Skeletal muscle tissue (tissue), 4 donors: Measurements from ENCODE around the gene IFNA13. TPM values are rescaled to one million over a fixed set of nuclear protein-coding genes. Genes with fewer than 3 reads are reported as not detected.

Experiments
- H3K27ac ChIP-seq: one replicate; pipeline ENCODE4 v1.7.0; 2013; ENCODE audit warnings: mild to moderate bottlenecking, low read depth, low read length, inconsistent platforms
- H3K27me3 ChIP-seq, 3 donors: one replicate each; pipeline ENCODE4 v1.7.0; 2013; ENCODE audit warnings: low read length in 3 of 3; ENCODE audit not compliant: control insufficient read depth in 3 of 3, insufficient read depth in 3 of 3
- H3K36me3 ChIP-seq, 3 donors: one replicate each; pipeline ENCODE4 v1.7.0; 2013; ENCODE audit warnings: low read length in 3 of 3; ENCODE audit not compliant: control insufficient read depth in 3 of 3, insufficient read depth in 3 of 3
- H3K4me1 ChIP-seq, 3 donors: one replicate each; pipeline ENCODE4 v1.7.0; 2013; ENCODE audit warnings: low read length in 3 of 3, mild to moderate bottlenecking in 3 of 3; ENCODE audit not compliant: control insufficient read depth in 3 of 3, insufficient read depth in 3 of 3
- H3K4me3 ChIP-seq, 3 donors: one replicate each; pipeline ENCODE4 v1.7.0; 2013; ENCODE audit warnings: low read length in 3 of 3
- H3K9ac ChIP-seq, 3 donors: one replicate each; pipeline ENCODE4 v1.7.0; 2013; ENCODE audit warnings: low read length in 3 of 3, mild to moderate bottlenecking in 3 of 3, moderate library complexity in 2 of 3, low read depth in 1 of 3
- H3K9me3 ChIP-seq, 3 donors: one replicate each; pipeline ENCODE4 v1.7.0; 2013; ENCODE audit warnings: low read length in 3 of 3; ENCODE audit not compliant: control insufficient read depth in 3 of 3
- total RNA-seq: library from RNA; depleted of rRNA; stranded (reverse); fragments of >200 nt; gene quantifications from one replicate; pipeline ENCODE4 v1.2.3, GENCODE V29; 2014
- donor health status: Osteomylitis.

Gene IFNA13
- total RNA-seq, 1 donor from 2014 or later = 0.52 TPM

DNA sequence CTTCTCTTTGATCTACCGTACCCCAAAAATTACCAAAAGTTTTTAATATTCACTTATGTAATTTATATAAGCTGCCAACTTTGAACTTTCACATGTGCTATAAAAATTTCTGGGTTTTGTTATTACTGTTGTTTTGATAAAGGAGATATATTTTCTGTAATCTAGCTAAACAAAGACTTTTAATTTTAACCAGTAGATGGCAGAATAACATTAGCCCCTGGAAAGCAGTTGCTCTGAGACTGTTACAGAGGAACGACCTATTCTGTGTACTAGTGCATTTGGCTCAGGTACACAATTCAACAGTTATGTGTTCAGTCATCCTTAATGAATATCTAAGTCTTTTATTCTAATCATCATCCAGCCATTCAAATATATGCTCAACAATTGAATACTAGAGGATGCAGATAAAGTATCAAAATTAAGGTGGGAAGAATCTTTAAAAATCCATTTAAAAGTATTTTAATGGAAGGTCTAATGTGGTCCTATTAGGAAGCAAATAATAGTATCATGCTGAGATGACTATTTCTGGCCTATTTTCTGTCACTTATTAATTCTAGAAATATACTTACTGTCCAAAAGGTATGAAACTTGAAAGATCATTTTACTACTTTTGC lies 41.2 kb downstream of the IFNA13 start:
- peaks cover 7 to 15% (median 11%) of the 10 kb centered on the region in 3 donors for H3K4me1 ChIP-seq
- H3K4me3 ChIP-seq = no peak overlapping the region
- no peaks in the 10 kb centered on the region for H3K27me3 ChIP-seq
- H3K36me3 ChIP-seq = peaks cover 10 to 18% (median 16%) of the 10 kb centered on the region in 3 donors
- no peaks in the 10 kb centered on the region for H3K9me3 ChIP-seq
- H3K9ac ChIP-seq = no peak overlapping the region
- H3K27ac ChIP-seq = no peak overlapping the region

DNA sequence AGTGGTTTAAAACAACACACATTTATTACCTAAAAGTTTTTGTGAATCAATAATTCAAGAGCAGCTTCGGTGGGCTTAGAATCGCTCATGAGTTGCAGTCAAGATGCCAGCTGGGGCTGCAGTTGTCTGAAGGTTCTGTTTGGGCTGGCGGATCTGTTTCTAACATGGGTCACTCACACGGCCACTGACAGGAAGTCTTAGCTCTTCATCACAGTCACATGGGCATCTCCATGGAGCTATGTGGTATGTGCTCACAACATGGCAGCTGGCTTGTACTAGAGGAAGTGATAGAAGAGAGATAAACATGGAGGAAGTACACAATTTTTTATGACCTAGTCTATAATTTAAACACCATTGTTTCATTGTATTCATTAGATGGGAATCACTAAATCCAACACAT lies 43.8 kb downstream of the IFNA13 start:
- Histone ChIP-seq H3K27ac (no peak overlapping the region), H3K27me3 (no peaks in the 10 kb centered on the region), H3K9ac (no peak overlapping the region), H3K9me3 (no peaks in the 10 kb centered on the region), H3K4me3 (no peak overlapping the region), H3K4me1 (peaks cover 0 to 4% (median 2%) of the 10 kb centered on the region in 3 donors), H3K36me3 (peaks cover 10 to 18% (median 16%) of the 10 kb centered on the region in 3 donors)

DNA sequence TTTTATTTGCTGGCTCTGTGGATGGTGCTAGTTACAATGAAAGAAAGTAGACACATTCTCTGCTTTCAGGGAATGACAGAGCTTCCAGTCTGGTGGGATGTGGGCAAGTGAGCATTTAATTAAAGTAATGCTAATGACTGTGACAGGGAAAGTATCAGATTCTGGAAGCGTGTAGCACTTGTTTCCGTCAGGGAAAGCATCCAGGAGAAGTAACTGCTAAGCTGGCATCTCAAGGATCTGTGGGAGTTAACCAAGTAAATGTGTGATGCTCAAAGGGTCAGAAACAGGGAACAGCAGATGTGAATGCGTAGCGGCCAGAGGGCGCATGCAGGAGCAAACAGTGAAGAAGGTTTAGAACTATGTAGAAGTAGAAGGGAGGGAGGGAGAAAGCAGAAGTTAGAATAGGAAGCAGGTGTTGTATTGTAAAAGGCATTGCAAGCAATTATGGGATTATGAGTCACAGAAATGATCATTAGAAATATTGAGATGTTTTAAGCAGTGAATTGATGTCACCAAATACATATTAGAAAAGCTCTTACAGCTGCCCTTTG lies 44.9 kb downstream of the IFNA13 start:
- Histone ChIP-seq H3K9me3 (no peaks in the 10 kb centered on the region), H3K4me1 (peaks cover 0 to 4% (median 0%) of the 10 kb centered on the region in 3 donors), H3K36me3 (peaks cover 10 to 18% (median 16%) of the 10 kb centered on the region in 3 donors), H3K27me3 (no peaks in the 10 kb centered on the region), H3K27ac (no peak overlapping the region), H3K9ac (no peak overlapping the region), H3K4me3 (no peak overlapping the region)

DNA sequence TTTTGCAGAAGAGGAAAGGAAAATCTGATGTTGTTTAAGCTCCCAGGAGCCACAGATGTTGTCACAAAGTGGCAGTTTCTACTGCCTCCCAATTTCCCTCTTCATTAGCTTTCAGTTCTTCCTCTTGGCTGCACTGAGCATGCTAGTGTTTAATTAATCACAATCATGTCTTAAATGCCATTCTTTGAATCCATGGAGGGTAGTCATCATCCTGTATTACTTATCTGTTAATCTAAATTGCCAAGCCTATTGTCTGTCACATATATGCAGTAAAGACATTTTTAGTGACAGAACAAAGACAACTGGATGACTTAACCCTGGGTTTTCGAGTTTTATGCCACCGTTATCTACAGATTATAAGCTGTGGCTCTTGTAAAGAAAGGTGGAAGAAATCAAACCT lies 47.4 kb downstream of the IFNA13 start:
- H3K4me1 ChIP-seq = no peaks in the 10 kb centered on the region
- no peaks in the 10 kb centered on the region for H3K27me3 ChIP-seq
- H3K9me3 ChIP-seq = no peaks in the 10 kb centered on the region
- H3K4me3 ChIP-seq = no peak overlapping the region
- H3K9ac ChIP-seq = no peak overlapping the region
- peaks cover 10 to 18% (median 16%) of the 10 kb centered on the region in 3 donors for H3K36me3 ChIP-seq
- H3K27ac ChIP-seq = no peak overlapping the region

DNA sequence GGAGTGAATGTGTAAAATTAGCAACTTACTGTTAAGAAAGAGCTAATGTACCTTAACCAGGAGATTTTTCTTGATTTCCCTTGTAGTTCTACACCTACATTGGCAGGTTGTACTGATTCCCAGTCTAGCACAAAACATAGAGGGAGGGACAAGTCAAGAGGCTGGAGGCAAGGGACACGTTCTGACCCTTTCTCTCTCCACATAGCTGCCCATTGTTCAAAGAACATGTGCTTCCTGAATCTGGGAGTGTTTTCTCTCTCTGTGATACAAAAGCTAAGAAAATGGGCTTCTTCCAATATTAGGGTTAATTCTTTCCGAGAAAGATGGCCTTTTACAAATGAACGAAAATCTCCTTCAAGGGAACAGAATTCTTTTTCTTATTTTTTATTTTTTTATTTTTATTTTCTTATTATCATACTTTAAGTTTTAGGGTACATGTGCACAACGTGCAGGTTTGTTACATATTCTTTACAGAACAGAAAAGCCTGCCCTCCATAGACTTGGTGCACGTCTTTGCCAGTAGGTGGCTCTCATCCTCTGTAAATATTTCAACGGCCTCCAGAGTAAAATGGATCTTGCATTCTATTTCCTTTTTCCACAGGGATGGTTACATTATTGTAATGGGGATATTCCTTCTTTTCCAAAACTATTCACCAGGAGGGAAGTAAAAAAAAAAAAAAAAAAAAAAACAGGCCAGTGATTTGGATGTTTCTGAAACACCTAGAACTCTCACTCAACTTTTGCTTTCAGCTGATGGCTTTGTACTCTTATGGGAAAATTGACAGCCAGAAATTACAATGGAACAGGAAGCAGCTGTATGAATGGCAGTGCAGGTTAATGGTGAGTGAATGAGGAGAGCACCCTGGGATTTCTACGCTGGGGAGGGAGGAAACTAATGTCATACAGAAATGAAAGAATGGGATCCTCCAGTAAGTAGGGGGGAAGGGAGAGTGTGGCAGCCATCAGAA lies 49.6 kb downstream of the IFNA13 start:
- peaks cover 7 to 8% (median 7%) of the 10 kb centered on the region in 3 donors for H3K36me3 ChIP-seq
- no peak overlapping the region for H3K27ac ChIP-seq
- H3K4me1 ChIP-seq = no peaks in the 10 kb centered on the region
- no peak overlapping the region for H3K9ac ChIP-seq
- no peak overlapping the region for H3K4me3 ChIP-seq
- H3K27me3 ChIP-seq = no peaks in the 10 kb centered on the region
- no peaks in the 10 kb centered on the region for H3K9me3 ChIP-seq

Other genes with a start within 250 kb of the IFNA13 start
- not detected for gene IFNW1, start 226.2 kb downstream of the IFNA13 start, total RNA-seq
- gene IFNA21, start 201.4 kb downstream of the IFNA13 start, total RNA-seq = not detected
- gene IFNA4, start 180.5 kb downstream of the IFNA13 start, total RNA-seq = not detected
- not detected for gene IFNA7, start 165.9 kb downstream of the IFNA13 start, total RNA-seq
- not detected for gene IFNA10, start 160.9 kb downstream of the IFNA13 start, total RNA-seq
- not detected for gene IFNA16, start 150.7 kb downstream of the IFNA13 start, total RNA-seq
- gene IFNA17, start 139.8 kb downstream of the IFNA13 start, total RNA-seq = not detected
- not detected for gene IFNA14, start 128.1 kb downstream of the IFNA13 start, total RNA-seq
- gene IFNA5, start 62.7 kb downstream of the IFNA13 start, total RNA-seq = not detected
- gene KLHL9, start 32.7 kb downstream of the IFNA13 start, total RNA-seq = 24.5 TPM
- gene IFNA6, start 17.2 kb downstream of the IFNA13 start, total RNA-seq = not detected
- not detected for gene IFNA2, start 17.3 kb upstream of the IFNA13 start, total RNA-seq
- gene IFNA8, start 41.1 kb upstream of the IFNA13 start, total RNA-seq = not detected
- gene IFNA1, start 72.4 kb upstream of the IFNA13 start, total RNA-seq = not detected
- gene IFNE, start 114.3 kb upstream of the IFNA13 start, total RNA-seq = not detected